Stimulated activated CD4-positive, alpha-beta T cell treated with anti-CD3 and anti-CD28 coated beads, Interleukin-12 subunit alpha, Interleukin-12 subunit beta, amount 100 ng/mL, for 48 hours (primary cell): Measurements from ENCODE around the gene LAMA3.

ENCODE experiments used
- DNase-seq, 3 donors: peaks; one replicate each; pipeline ENCODE4 v3.0.0-alpha.2; 2020; ENCODE audit warnings: low read depth in 2 of 3, low spot score in 1 of 3

LAMA3 gene

DNA sequence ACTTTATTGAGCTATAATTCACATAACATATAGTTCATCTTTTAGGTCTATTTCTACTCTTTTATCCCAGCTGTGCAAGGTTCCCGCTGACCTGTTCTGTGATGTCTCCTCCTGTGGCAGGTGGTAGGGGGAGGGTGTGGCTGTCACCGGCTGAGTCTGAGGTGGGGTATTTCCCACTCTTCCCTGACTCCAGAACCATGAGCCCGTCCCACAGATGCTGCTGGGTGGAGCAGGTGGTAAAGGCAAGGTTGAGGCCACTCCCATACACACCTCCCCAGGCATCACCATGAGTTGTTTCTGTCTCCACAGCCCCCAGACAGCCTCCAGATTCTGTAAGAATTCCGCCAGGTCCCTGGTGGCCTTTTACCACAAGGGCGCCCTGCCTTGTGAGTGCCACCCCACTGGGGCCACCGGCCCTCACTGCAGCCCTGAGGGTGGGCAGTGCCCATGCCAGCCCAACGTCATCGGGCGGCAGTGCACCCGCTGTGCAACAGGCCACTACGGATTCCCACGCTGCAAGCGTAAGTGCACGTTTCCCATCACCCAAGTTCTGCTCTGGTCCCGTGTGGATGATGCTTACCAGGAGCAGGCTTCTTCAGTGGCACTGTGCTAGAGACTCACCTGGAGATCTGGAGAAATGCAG is 156.9 kb downstream of the LAMA3 start:
- DNase-seq = no peak

GRCh38 chr18:23847321-23847986 is 158.2 kb downstream of the LAMA3 start:
- no peak for DNase-seq

DNA sequence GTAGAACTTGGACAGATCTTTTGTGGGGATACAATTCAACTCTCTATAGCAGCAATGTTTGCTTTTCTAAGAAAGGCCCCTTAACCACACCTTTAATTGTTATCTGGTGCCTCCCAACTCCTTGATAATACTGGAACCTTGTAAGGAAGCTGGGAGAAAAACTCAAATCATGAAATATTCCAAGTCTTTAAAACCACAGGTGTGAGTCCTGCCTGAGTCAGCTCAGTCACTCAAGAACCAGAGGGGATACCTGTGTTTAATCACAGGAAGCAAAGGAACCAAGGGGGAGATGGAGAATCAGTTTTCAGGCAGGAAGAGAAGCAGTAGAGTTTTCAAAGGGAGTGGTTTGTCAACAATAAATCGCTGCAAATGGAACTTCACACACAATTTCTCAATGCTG is 159.9 kb downstream of the LAMA3 start:
- DNase-seq = no peak

DNA sequence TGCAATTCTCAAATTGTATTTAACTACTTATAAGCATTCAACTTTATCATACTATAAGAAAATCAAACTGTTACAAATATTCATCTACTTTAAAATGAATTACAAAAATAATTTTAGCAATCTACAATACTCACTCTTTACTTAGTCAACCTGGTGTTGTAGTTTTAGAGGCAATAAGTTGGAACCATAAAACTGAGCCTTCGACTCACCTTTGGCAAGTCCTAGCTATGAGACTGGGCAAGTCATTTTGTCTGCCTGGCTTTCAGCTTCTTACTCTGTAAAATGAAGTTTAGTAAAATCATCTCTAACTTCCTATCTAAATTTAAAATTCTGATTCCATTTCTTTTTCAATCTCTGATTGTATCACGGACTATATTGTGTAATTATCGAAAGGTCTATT is 161.0 kb downstream of the LAMA3 start:
- no peak for DNase-seq

- no peak for DNase-seq
Observed at GRCh38 chr18:23851470-23852002, 162.3 kb downstream of the LAMA3 start.

DNA sequence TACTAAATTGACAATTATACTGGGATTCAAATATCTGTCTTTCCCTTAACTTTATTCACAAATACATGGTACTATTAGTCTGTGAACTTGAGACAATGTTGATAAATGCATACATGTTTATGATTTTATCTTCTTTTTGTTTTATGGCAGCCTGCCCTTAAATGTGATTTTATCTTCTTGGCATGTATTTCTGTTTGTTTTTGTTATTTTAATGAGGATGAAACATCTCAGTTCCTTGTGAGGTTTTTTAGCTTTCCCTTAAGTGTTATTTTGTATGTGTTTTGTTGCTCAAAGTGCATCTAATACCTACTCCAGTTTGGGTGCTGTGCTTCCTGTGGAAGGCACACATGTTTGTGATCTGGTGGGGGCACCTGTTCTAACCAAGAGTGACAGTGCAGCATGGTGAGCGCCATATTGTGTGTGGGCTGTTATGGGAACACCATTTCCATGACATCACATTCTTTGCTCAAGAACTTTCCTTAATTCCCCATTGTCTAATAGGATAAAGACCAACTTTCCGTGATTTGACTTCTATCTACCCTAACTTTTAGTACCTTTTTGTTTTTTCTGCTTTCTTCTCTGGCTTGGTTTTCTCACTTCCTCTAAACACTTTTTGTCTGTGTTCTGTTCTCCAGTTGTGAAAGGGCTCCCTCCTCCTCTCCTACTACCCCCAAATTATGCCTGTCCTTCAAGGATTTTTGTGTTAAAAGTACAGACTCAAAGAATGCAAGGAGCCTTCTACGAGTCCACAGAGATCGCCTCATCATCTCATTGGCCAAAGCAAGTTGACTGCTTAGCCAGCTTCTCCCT is 163.2 kb downstream of the LAMA3 start:
- no peak for DNase-seq

DNA sequence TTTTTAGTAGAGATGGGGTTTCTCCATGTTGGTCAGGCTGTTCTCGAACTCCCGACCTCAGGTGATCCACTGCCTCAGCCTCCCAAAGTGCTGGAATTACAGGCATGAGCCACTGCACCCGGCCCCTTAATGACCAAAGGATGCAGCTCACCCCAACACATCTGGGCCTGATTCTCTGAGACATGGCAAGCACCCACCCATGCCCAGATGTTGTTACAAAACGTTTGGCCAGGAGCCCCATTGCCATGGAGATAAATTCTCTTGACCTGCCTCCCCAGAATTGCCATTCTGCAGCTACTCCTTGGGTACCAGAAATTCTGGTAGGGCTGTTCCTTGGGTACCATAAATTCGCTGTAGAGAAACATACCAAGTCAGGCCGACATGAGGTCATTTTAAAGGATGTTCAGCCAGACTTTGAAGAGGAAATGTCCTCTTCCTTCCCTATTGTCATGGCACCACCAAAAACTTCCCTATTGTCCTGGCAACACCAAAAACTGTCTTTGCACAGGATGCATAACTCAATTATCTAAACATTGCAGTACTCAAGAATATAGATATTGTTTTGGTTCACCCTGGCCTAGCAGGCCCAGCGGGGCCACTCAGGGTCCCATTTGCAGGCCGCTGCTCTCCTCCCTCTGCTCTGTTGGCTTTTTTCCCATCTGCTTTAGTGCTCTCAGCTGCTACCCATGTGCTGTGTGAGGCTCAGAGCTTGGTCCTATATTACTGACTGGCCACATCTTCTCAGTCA is 164.4 kb downstream of the LAMA3 start:
- no peak for DNase-seq

DNA sequence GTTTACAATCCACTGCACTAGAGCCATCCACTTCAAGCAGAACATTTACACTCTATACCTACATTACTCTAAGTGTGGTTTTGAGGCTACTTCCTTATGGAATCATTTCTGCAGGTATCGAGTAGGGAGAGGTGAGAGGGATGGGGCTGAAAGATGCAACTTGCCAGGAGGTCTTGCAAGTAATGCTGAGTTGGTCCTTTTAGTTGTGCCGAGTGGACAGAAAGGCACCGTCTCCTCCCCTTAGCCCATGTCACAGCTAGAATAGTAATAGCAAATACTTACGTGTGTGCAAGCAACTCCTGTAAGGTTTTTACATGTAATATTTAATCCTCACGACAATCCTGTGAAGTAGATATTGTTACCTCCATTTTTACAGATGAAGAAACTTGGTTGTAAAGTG is 166.5 kb downstream of the LAMA3 start:
- no peak for DNase-seq

- DNase-seq = no peak
Observed at GRCh38 chr18:23856466-23857163, 167.4 kb downstream of the LAMA3 start.

- DNase-seq = no peak
Observed at GRCh38 chr18:23857164-23857552, 167.9 kb downstream of the LAMA3 start.

DNA sequence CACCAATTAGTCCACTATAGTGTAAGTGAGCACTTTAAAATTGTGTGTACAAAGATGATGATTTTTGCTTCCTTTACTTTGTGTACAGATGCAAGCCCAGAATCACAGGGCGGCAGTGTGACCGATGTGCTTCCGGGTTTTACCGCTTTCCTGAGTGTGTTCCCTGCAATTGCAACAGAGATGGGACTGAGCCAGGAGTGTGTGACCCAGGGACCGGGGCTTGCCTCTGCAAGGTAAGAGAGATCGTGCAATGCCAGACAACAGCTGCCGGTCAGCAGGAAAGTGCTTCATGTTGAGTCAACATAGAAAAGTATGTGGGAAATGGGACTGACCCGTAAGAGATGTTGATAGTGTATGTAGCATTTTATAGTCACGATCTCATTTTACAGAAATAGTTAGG is 168.5 kb downstream of the LAMA3 start:
- DNase-seq = no peak

- DNase-seq = no peak
Observed at GRCh38 chr18:23859466-23860336, 170.4 kb downstream of the LAMA3 start.

GRCh38 chr18:23861326-23861725 is 172.1 kb downstream of the LAMA3 start:
- DNase-seq = no peak

GRCh38 chr18:23861805-23862470 is 172.7 kb downstream of the LAMA3 start:
- DNase-seq = no peak

GRCh38 chr18:23864624-23865023 is 175.4 kb downstream of the LAMA3 start:
- DNase-seq = no peak

DNA sequence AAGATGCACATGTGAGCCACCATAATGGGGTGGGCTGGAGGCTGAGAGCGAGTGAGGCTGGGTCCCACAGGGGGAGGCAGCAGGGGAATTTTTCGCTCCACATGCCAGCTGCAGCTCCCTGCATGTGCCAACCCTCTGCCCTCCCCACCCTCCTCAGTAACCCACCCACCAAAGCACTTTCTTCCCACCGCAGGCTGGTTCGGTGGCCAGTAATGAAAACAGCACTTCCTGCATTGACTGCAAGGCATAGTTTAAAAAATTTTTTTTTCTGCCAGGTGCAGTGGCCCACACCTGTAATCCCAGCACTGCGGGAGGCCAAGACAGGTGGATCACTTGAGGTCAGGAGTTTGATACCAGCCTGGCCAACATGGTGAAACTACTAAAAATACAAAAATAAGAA is 177.8 kb downstream of the LAMA3 start:
- no peak for DNase-seq

- DNase-seq = no peak
Observed at GRCh38 chr18:23868136-23868785, 179.0 kb downstream of the LAMA3 start.

- DNase-seq = no peak
Observed at GRCh38 chr18:23870676-23871380, 181.6 kb downstream of the LAMA3 start.
